Hypothalamus (tissue), 51 donors: Measurements from ENCODE around the gene TTI1.
"Not testable (repeated sequence)": the region's sequence is repeated elsewhere in the genome, so short reads cannot be mapped to it uniquely, and the experiment has no call there.

Experiments used
- DNase-seq, 51 donors: peaks; one replicate each; lab custom pipeline; 2025; lab: John Stamatoyannopoulos, UW

The TTI1 gene

GRCh38 chr20:37972256-37973058 is 60.8 kb downstream of the TTI1 start:
- no peak for DNase-seq

GRCh38 chr20:37971561-37972127 is 61.6 kb downstream of the TTI1 start:
- DNase-seq: no peak

- no peak for DNase-seq
These were observed 62.4 kb downstream of the TTI1 start for GRCh38 chr20:37970856-37971245.

GRCh38 chr20:37969949-37970855 is 63.1 kb downstream of the TTI1 start:
- DNase-seq: no peak

GRCh38 chr20:37968841-37969401 is 64.3 kb downstream of the TTI1 start:
- no peak for DNase-seq

- not testable (repeated sequence) for DNase-seq
These were observed 69.8 kb downstream of the TTI1 start for GRCh38 chr20:37963483-37963882.

GRCh38 chr20:37961066-37961465 is 72.2 kb downstream of the TTI1 start:
- no peak for DNase-seq

- no peak for DNase-seq
These were observed 74.3 kb downstream of the TTI1 start for GRCh38 chr20:37958856-37959520.

GRCh38 chr20:37956107-37956585 is 77.1 kb downstream of the TTI1 start:
- no peak for DNase-seq

GRCh38 chr20:37955511-37955910 is 77.7 kb downstream of the TTI1 start:
- DNase-seq: no peak

GRCh38 chr20:37954626-37955025 is 78.6 kb downstream of the TTI1 start:
- DNase-seq: no peak

- no peak for DNase-seq
These were observed 79.1 kb downstream of the TTI1 start for GRCh38 chr20:37954190-37954589.

- no peak for DNase-seq
These were observed 84.3 kb downstream of the TTI1 start for GRCh38 chr20:37948956-37949355.

GRCh38 chr20:37947943-37948342 is 85.3 kb downstream of the TTI1 start:
- DNase-seq: no peak

GRCh38 chr20:37946946-37947345 is 86.3 kb downstream of the TTI1 start:
- DNase-seq: no peak

- DNase-seq: no peak
These were observed 88.1 kb downstream of the TTI1 start for GRCh38 chr20:37945091-37945547.

- DNase-seq: no peak
These were observed 88.7 kb downstream of the TTI1 start for GRCh38 chr20:37944456-37944981.

GRCh38 chr20:37943501-37944455 is 89.5 kb downstream of the TTI1 start:
- no peak for DNase-seq

GRCh38 chr20:37943033-37943432 is 90.2 kb downstream of the TTI1 start:
- no peak for DNase-seq
